Progenitor cell of endocrine pancreas (in vitro differentiated cells): ENCODE data around the gene ZBTB20. TPM values are rescaled to one million over a fixed set of nuclear protein-coding genes. Genes with fewer than 3 reads are reported as not detected.

Experiments used
- DNase-seq: peaks from one replicate; pipeline ENCODE4 v3.0.0; 2021; ENCODE audit warnings: low spot score; ENCODE audit not compliant: unreplicated experiment
- H3K27ac Mint-ChIP-seq: 2 replicates; pipeline ENCODE4 v1.8.0; 2021; ENCODE audit warnings: mild to moderate bottlenecking, moderate library complexity, mixed read lengths
- H3K27me3 Mint-ChIP-seq: 2 replicates; pipeline ENCODE4 v1.8.0; 2021; ENCODE audit warnings: mixed read lengths
- H3K36me3 Mint-ChIP-seq: 2 replicates; pipeline ENCODE4 v1.8.0; 2022; ENCODE audit warnings: mixed read lengths; ENCODE audit not compliant: insufficient read depth
- H3K4me1 Mint-ChIP-seq: 2 replicates; pipeline ENCODE4 v1.8.0; 2021; ENCODE audit warnings: low read depth, mixed read lengths
- H3K4me3 Mint-ChIP-seq: 2 replicates; pipeline ENCODE4 v1.8.0; 2021; ENCODE audit warnings: low read depth, mild to moderate bottlenecking, moderate library complexity, mixed read lengths
- H3K9me3 Mint-ChIP-seq: 2 replicates; pipeline ENCODE4 v1.8.0; 2021; ENCODE audit warnings: low read depth, mixed read lengths
- total RNA-seq: library from RNA; stranded (reverse); gene quantifications from 2 replicates; pipeline ENCODE4 v1.2.1, GENCODE V29; 2021
- TF ChIP-seq, protein P1 (sequence below): fragments of 200-600 bp; sonication (generic); IDR thresholded peaks from one replicate; pipeline ENCODE4 v1.5.0; 2021; ENCODE audit warnings: antibody characterized with exemption, mild to moderate bottlenecking; ENCODE audit not compliant: unreplicated experiment

The ZBTB20 gene
- total RNA-seq, 1 donor from 2014 or later: 27.3 TPM

DNA sequence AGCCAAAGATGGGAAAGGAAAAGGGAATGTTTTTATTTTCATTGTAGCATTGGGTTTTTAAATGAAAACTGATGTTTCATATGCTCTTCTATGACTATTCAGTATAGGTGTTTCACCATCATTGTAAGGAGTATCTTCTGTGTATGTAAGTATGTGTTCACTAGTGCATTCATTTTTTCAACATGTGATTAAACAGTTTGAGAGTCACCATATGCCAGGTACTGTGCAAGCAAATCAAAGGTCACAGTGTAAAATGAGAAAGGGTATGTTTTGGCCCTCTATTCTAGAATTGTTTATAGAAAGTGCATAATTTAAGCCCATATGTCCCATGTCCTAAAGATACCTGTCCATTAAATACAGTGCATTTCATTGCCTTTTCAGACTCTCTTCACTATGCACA is 207.2 kb downstream of the ZBTB20 start:
- Mint-ChIP-seq H3K4me1 (peaks cover 3% of the 10 kb centered on the region), H3K27me3 (no peaks in the 10 kb centered on the region), H3K27ac (no peak overlapping the region), H3K9me3 (peaks cover 4% of the 10 kb centered on the region), H3K4me3 (no peak overlapping the region), H3K36me3 (peaks cover 2% of the 10 kb centered on the region)
- TF ChIP-seq, protein P1, sequence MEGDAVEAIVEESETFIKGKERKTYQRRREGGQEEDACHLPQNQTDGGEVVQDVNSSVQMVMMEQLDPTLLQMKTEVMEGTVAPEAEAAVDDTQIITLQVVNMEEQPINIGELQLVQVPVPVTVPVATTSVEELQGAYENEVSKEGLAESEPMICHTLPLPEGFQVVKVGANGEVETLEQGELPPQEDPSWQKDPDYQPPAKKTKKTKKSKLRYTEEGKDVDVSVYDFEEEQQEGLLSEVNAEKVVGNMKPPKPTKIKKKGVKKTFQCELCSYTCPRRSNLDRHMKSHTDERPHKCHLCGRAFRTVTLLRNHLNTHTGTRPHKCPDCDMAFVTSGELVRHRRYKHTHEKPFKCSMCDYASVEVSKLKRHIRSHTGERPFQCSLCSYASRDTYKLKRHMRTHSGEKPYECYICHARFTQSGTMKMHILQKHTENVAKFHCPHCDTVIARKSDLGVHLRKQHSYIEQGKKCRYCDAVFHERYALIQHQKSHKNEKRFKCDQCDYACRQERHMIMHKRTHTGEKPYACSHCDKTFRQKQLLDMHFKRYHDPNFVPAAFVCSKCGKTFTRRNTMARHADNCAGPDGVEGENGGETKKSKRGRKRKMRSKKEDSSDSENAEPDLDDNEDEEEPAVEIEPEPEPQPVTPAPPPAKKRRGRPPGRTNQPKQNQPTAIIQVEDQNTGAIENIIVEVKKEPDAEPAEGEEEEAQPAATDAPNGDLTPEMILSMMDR: no peak
- no peak for DNase-seq

DNA sequence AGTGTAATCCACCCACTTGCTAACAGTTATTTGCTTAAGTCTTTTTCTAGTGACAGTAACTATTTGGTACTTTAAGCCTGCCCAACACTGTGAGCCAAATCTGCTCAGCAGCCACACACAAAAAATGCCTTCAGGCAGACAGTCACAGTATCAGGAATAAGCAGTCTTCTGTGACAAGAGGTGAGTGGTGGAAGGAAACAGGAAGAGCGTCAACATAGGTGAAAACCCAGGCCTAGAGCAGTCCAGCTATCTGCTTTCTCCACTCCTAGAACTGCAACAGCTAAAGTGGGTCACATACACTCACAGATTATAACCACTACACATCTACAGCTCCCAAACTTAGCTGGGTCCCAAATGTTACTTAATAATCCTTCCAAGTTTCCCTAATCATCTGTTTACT is 213.7 kb downstream of the ZBTB20 start:
- H3K9me3 Mint-ChIP-seq: peaks cover 10% of the 10 kb centered on the region
- DNase-seq: no peak
- H3K4me3 Mint-ChIP-seq: no peak overlapping the region
- H3K27ac Mint-ChIP-seq: no peak overlapping the region
- H3K27me3 Mint-ChIP-seq: no peaks in the 10 kb centered on the region
- H3K36me3 Mint-ChIP-seq: peaks cover 2% of the 10 kb centered on the region
- TF ChIP-seq, protein P1: no peak
- H3K4me1 Mint-ChIP-seq: peaks cover 2% of the 10 kb centered on the region

DNA sequence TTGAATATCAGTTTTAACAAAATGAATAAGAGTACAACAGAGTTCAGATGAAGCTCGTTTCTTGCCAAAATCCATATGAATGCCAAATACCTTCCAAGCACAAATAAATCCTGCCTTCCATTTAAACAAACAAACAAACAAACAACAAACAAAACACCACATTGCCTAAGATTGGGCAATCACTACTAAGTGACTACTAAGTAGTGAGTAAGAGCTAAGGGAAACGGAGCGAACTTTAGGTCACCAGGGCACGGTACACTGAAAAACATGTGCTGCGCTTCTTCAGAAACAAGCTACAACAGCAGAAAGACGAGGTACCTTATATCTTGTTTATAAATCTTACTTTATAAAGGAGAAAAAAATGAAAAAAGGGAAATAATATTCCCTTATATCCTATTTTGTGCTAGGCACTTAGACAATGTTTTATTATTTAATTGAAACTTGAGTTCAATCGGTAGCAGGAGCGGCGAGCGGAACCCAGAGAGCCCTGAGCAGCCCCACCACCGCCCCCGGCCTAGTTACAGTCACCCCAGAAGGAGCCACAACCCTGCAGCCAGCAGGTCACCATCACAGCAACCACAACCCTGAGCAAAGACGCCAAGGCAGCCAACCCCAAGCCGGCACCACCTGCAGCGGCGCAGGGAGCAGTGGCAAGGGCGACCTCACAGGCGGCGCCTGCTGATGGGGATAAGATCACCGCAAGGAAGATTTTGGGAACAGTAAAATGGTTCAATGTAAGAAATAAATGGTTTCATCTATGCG is 216.9 kb downstream of the ZBTB20 start:
- Mint-ChIP-seq H3K4me1 (peaks cover 6% of the 10 kb centered on the region), H3K4me3 (no peak overlapping the region), H3K36me3 (no peaks in the 10 kb centered on the region), H3K27ac (no peak overlapping the region), H3K9me3 (peaks cover 14% of the 10 kb centered on the region), H3K27me3 (no peaks in the 10 kb centered on the region)
- DNase-seq: no peak
- TF ChIP-seq, protein P1: no peak

DNA sequence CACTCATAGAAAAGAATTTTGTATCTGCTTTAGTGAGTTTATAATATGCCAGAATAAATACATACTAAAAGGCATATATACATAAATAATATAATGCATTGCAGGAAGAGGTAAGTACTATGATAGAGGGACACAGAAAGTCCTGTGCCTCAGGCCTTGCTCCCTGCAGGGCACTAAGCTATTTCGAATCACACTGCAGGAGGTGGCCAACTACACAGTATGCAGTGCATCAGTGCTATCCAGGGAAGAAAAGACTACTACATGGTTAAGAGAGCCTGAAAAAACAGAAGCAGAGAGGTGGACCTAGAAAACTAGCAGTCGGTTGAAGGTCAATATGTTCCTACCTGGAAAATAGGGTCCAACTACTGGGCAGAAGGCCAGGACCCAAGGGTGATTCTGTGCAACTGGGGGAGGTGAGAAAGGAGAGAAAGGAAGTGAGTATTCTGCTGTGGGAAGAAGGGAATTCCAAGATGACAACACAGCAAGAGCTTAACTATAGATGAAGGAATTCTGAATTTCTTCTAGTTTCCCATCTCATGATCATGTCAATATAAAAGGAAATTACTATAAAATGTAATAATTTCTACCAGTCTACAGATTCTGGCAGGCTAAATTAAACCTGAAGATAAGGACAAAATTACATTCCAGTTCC is 218.0 kb downstream of the ZBTB20 start:
- peaks cover 14% of the 10 kb centered on the region for H3K9me3 Mint-ChIP-seq

DNA sequence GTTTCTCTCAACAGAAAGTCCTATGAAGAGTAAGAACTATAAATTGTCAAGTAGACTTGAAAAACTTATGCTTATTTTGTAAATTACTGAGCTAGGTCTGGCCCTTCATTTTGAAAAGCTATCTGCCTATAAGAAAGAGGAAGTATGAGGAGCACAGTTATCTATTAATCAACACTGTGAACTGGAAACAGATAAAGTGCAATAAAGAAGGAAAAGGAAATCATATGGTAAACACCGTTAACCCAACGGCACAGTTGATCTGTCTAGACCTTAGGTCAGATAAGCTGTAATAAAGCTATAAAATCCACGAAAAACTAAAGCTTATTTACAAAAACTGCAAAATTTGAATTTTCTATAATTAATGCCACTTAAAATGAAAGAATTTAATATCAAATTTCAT is 242.5 kb downstream of the ZBTB20 start:
- TF ChIP-seq, protein P1: no peak
- Mint-ChIP-seq H3K4me3 (no peak overlapping the region), H3K4me1 (peaks cover 40% of the 10 kb centered on the region), H3K27ac (no peak overlapping the region), H3K27me3 (no peaks in the 10 kb centered on the region), H3K9me3 (peaks cover 9% of the 10 kb centered on the region), H3K36me3 (peaks cover 2% of the 10 kb centered on the region)
- no peak for DNase-seq

More for the DNA sequence above, 218.0 kb downstream of the ZBTB20 start:
- H3K27ac Mint-ChIP-seq: no peak overlapping the region
- no peaks in the 10 kb centered on the region for H3K27me3 Mint-ChIP-seq
- no peak for DNase-seq
- TF ChIP-seq, protein P1: no peak
- no peak overlapping the region for H3K4me3 Mint-ChIP-seq
- H3K4me1 Mint-ChIP-seq: peaks cover 5% of the 10 kb centered on the region
- peaks cover 1% of the 10 kb centered on the region for H3K36me3 Mint-ChIP-seq
